ENCODE results near the gene COX6A1.

DNA sequence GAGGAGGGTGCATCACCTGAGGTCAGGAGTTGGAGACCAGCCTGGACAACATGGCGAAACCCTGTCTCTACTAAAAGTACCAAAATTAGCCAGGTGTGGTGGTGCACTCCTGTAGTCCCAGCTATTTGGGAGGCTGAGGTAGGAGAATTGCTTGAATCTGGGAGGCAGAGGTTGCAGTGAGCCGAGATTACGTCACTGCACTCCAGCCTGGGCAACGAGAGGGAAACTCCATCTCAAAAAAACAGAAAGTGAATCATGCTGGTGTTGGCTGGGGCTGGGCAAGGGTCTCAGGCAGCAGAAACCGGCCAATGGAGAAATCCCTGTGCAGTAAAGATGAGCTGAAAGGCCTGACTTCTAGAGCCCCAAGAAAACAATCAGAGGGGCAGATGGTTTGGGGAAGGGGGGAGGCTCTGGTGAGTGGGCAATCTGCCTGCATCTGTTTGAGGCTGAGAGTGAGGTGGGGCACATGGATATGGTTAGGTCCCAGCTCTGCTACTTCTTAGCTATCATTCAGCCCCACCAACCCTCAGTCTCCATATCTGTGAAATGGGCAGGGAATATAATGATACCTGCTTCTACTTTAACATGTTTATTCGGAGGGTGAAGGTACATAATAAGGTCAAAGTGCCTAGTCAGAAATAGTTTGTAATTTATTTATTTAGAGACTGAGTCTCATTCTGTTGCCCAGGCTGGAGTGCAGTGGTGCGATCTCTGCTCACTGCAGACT, 21.3 kb upstream of the COX6A1 start:
- no peak for TF ChIP-seq POLR2A (IDR thresholded peaks at IDR 0.05)
- TF ChIP-seq, protein P1, sequence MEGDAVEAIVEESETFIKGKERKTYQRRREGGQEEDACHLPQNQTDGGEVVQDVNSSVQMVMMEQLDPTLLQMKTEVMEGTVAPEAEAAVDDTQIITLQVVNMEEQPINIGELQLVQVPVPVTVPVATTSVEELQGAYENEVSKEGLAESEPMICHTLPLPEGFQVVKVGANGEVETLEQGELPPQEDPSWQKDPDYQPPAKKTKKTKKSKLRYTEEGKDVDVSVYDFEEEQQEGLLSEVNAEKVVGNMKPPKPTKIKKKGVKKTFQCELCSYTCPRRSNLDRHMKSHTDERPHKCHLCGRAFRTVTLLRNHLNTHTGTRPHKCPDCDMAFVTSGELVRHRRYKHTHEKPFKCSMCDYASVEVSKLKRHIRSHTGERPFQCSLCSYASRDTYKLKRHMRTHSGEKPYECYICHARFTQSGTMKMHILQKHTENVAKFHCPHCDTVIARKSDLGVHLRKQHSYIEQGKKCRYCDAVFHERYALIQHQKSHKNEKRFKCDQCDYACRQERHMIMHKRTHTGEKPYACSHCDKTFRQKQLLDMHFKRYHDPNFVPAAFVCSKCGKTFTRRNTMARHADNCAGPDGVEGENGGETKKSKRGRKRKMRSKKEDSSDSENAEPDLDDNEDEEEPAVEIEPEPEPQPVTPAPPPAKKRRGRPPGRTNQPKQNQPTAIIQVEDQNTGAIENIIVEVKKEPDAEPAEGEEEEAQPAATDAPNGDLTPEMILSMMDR (IDR thresholded peaks at IDR 0.05), result no peak

Measured in testis (tissue), 2 donors.